Breast epithelium (tissue), 3 donors: Measurements from ENCODE around the gene IGSF21.

Source experiments
- CTCF ChIP-seq, 3 donors: fragments of 450-650 bp; IDR thresholded peaks; one replicate each; pipeline ENCODE4 v1.5.1; 2016 to 2017; ENCODE audit warnings: antibody characterized with exemption in 3 of 3, mild to moderate bottlenecking in 3 of 3, moderate library complexity in 3 of 3
- POLR2AphosphoS5 ChIP-seq, 3 donors: sonication (generic); formaldehyde crosslinking; IDR thresholded peaks; one replicate each; pipeline ENCODE4 v1.6.1; 2017; ENCODE audit warnings: antibody characterized with exemption in 3 of 3

GRCh38 chr1:18401921-18402320 lies 294.3 kb downstream of the IGSF21 start:
- TF ChIP-seq CTCF (IDR thresholded peaks at IDR 0.05) (no peak), POLR2AphosphoS5 (IDR thresholded peaks at IDR 0.05) (no peak)
